Skeletal muscle tissue (tissue), 4 donors: ENCODE results near the gene RUFY1. TPM values are rescaled to one million over a fixed set of nuclear protein-coding genes. Genes with fewer than 3 reads are reported as not detected.

ENCODE experiments used
- H3K27ac ChIP-seq: one replicate; pipeline ENCODE4 v1.7.0; 2013; ENCODE audit warnings: mild to moderate bottlenecking, low read depth, low read length, inconsistent platforms
- H3K27me3 ChIP-seq, 3 donors: one replicate each; pipeline ENCODE4 v1.7.0; 2013; ENCODE audit warnings: low read length in 3 of 3; ENCODE audit not compliant: control insufficient read depth in 3 of 3, insufficient read depth in 3 of 3
- H3K36me3 ChIP-seq, 3 donors: one replicate each; pipeline ENCODE4 v1.7.0; 2013; ENCODE audit warnings: low read length in 3 of 3; ENCODE audit not compliant: control insufficient read depth in 3 of 3, insufficient read depth in 3 of 3
- H3K4me1 ChIP-seq, 3 donors: one replicate each; pipeline ENCODE4 v1.7.0; 2013; ENCODE audit warnings: low read length in 3 of 3, mild to moderate bottlenecking in 3 of 3; ENCODE audit not compliant: control insufficient read depth in 3 of 3, insufficient read depth in 3 of 3
- H3K4me3 ChIP-seq, 3 donors: one replicate each; pipeline ENCODE4 v1.7.0; 2013; ENCODE audit warnings: low read length in 3 of 3
- H3K9ac ChIP-seq, 3 donors: one replicate each; pipeline ENCODE4 v1.7.0; 2013; ENCODE audit warnings: low read length in 3 of 3, mild to moderate bottlenecking in 3 of 3, moderate library complexity in 2 of 3, low read depth in 1 of 3
- H3K9me3 ChIP-seq, 3 donors: one replicate each; pipeline ENCODE4 v1.7.0; 2013; ENCODE audit warnings: low read length in 3 of 3; ENCODE audit not compliant: control insufficient read depth in 3 of 3
- total RNA-seq: library from RNA; depleted of rRNA; stranded (reverse); fragments of >200 nt; gene quantifications from one replicate; pipeline ENCODE4 v1.2.3, GENCODE V29; 2014
- donor health status: Osteomylitis.

The RUFY1 gene
- total RNA-seq, 1 donor from 2014 or later, result 32.9 TPM

DNA sequence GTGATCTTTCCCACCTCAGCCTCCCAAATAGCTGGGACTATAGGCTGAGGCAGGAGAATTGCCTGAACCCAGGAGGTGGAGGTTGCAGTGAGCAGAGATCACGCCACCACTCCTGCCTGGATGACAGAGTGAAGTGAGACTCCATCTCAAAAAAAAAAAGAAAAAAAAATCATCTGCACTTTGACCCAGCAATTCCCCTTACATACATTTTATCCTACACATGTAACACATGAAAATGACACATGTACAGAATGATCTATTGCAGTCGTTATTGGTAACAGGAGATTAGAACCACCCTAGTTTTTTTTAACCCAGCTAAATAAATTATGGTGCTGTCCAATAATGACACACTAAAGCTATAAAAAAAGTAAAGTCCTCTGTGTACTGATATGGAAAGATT lies 14.2 kb downstream of the RUFY1 start:
- H3K9ac ChIP-seq, result no peak overlapping the region
- H3K9me3 ChIP-seq, result no peaks in the 10 kb centered on the region
- H3K27me3 ChIP-seq, result no peaks in the 10 kb centered on the region
- peaks cover 6 to 7% (median 6%) of the 10 kb centered on the region in 3 donors for H3K4me1 ChIP-seq
- H3K36me3 ChIP-seq, result peaks cover 32 to 42% (median 35%) of the 10 kb centered on the region in 3 donors
- H3K27ac ChIP-seq, result no peak overlapping the region
- no peak overlapping the region for H3K4me3 ChIP-seq

GRCh38 chr5:179568721-179569120 lies 18.4 kb downstream of the RUFY1 start:
- no peak overlapping the region for H3K9ac ChIP-seq
- no peak overlapping the region for H3K27ac ChIP-seq
- no peak overlapping the region for H3K4me3 ChIP-seq
- H3K27me3 ChIP-seq, result no peaks in the 10 kb centered on the region
- no peaks in the 10 kb centered on the region for H3K4me1 ChIP-seq
- no peaks in the 10 kb centered on the region for H3K9me3 ChIP-seq
- peaks cover 35 to 51% (median 46%) of the 10 kb centered on the region in 3 donors for H3K36me3 ChIP-seq

DNA sequence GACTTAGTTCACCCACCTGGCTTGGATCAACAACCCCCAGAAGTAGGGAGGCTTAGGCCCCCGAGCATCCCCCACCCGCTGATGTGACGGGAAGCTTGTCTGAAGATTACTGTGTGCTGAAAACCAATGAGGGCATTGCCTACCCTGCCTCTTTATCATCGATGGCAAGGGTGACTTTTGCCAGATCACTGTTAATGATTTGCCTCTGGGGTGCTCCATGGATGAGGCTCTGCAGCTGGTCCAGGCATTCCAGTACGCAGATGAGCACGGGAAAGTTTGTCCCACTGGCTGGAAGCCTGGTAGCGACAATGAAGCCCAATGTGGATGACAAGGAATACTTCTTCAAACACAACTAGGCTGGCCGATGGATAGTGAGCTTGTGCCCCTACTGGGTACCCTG lies 22.0 kb downstream of the RUFY1 start:
- Histone ChIP-seq H3K27ac (no peak overlapping the region), H3K9me3 (no peaks in the 10 kb centered on the region), H3K4me3 (no peak overlapping the region), H3K27me3 (no peaks in the 10 kb centered on the region), H3K4me1 (no peaks in the 10 kb centered on the region), H3K36me3 (peaks cover 30 to 51% (median 47%) of the 10 kb centered on the region in 3 donors), H3K9ac (no peak overlapping the region)

- H3K9ac ChIP-seq, result no peak overlapping the region
- H3K27ac ChIP-seq, result no peak overlapping the region
- H3K4me3 ChIP-seq, result no peak overlapping the region
- H3K36me3 ChIP-seq, result peaks cover 13 to 33% (median 32%) of the 10 kb centered on the region in 3 donors
- H3K4me1 ChIP-seq, result no peaks in the 10 kb centered on the region
- no peaks in the 10 kb centered on the region for H3K9me3 ChIP-seq
- H3K27me3 ChIP-seq, result no peaks in the 10 kb centered on the region
These were observed 27.1 kb downstream of the RUFY1 start for GRCh38 chr5:179577286-179577960.

DNA sequence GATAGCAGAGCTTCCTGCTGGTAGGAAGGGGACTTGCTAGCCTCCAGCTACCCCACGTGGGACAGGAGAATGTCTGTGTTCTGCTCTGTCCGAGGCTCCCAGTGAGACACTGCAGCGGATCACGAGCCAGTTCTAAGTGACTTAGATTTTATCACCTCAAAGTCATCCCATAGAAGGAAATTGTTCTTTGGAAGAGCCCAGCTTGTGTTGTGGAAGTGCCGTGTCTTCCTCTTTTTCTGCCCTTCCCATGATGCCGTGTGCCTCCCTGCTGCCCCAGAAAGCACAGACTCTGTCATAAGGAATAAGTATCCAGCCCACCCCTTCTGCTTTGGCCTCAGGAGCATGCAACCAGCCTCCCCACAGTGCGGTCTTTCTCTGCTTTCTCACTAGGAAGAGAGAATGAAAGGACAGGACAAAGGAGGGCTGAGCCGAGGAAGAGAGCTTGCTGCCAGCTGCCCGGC lies 35.6 kb downstream of the RUFY1 start:
- H3K27ac ChIP-seq, result no peak overlapping the region
- no peak overlapping the region for H3K9ac ChIP-seq
- H3K4me1 ChIP-seq, result no peaks in the 10 kb centered on the region
- no peak overlapping the region for H3K4me3 ChIP-seq
- peaks cover 39 to 54% (median 42%) of the 10 kb centered on the region in 3 donors for H3K36me3 ChIP-seq
- H3K27me3 ChIP-seq, result no peaks in the 10 kb centered on the region
- no peaks in the 10 kb centered on the region for H3K9me3 ChIP-seq

- Histone ChIP-seq H3K4me3 (no peak overlapping the region), H3K9ac (no peak overlapping the region), H3K4me1 (no peaks in the 10 kb centered on the region), H3K36me3 (peaks cover 40 to 52% (median 42%) of the 10 kb centered on the region in 3 donors), H3K27ac (no peak overlapping the region), H3K9me3 (no peaks in the 10 kb centered on the region), H3K27me3 (no peaks in the 10 kb centered on the region)
These were observed 37.8 kb downstream of the RUFY1 start for GRCh38 chr5:179588166-179588565.

DNA sequence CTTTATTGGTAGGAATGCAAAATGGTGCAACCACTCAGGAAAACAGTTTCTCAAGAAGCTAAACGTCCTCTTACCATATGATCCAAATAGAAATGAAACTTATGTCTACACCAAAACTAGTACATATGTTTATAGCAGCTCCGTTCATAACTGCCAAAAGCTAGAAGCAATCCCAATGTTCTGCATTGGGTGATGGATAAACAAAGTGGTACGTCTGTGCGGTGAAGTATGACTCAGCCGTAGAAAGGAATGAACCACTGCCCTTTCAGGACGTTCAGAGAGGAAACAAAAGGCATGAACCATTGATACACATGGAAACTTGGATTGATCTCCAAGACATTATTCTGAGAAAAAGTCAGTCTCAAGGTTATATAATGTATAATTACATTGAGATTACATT lies 45.6 kb downstream of the RUFY1 start:
- no peak overlapping the region for H3K9ac ChIP-seq
- H3K27ac ChIP-seq, result no peak overlapping the region
- no peaks in the 10 kb centered on the region for H3K27me3 ChIP-seq
- H3K4me3 ChIP-seq, result no peak overlapping the region
- H3K36me3 ChIP-seq, result peaks cover 53 to 69% (median 61%) of the 10 kb centered on the region in 3 donors
- H3K4me1 ChIP-seq, result no peaks in the 10 kb centered on the region
- no peaks in the 10 kb centered on the region for H3K9me3 ChIP-seq

GRCh38 chr5:179596421-179596820 lies 46.1 kb downstream of the RUFY1 start:
- Histone ChIP-seq H3K36me3 (peaks cover 53 to 69% (median 61%) of the 10 kb centered on the region in 3 donors), H3K9ac (no peak overlapping the region), H3K27me3 (no peaks in the 10 kb centered on the region), H3K4me1 (no peaks in the 10 kb centered on the region), H3K9me3 (no peaks in the 10 kb centered on the region), H3K4me3 (no peak overlapping the region), H3K27ac (no peak overlapping the region)

DNA sequence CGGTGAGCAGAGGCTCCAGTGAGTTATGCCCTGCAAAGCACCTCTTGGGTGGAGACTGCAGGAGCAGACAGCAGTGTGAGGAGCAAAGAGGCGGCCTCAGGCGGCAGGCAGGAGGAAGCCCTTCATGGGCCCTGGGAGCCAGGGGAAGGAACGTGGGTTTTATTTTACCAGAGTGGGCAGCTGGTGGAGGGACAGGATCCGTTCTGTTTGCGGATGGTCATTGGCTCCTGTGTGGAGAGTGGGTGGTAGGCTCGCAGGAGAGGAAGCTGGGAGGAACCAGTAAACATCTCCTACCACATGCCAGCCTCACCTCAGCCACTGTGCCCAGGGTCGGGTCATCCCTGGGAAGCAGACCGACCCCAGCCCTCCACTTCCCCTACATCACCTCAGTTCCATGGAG lies 48.7 kb downstream of the RUFY1 start:
- Histone ChIP-seq H3K4me1 (no peaks in the 10 kb centered on the region), H3K36me3 (peaks cover 52 to 67% (median 63%) of the 10 kb centered on the region in 3 donors), H3K27me3 (no peaks in the 10 kb centered on the region), H3K27ac (no peak overlapping the region), H3K4me3 (no peak overlapping the region), H3K9me3 (no peaks in the 10 kb centered on the region), H3K9ac (peak overlapping the region in 1 of 3 donors; percentile 33)

GRCh38 chr5:179599566-179599965 lies 49.2 kb downstream of the RUFY1 start:
- H3K36me3 ChIP-seq, result peaks cover 49 to 71% (median 63%) of the 10 kb centered on the region in 3 donors
- no peak overlapping the region for H3K27ac ChIP-seq

More at GRCh38 chr5:179599566-179599965, 49.2 kb downstream of the RUFY1 start:
- no peaks in the 10 kb centered on the region for H3K27me3 ChIP-seq
- H3K4me1 ChIP-seq, result no peaks in the 10 kb centered on the region
- H3K9me3 ChIP-seq, result no peaks in the 10 kb centered on the region
- no peak overlapping the region for H3K9ac ChIP-seq
- no peak overlapping the region for H3K4me3 ChIP-seq
